GM12873 (cell line): ENCODE measurements around the gene VPS26B.

Source experiments
- CTCF ChIP-seq: IDR thresholded peaks from 2 replicates; pipeline ENCODE4 v1.5.1; 2012; ENCODE audit warnings: low read depth, mild to moderate bottlenecking, moderate library complexity, low read length, control low read depth; ENCODE audit not compliant: insufficient read depth; ENCODE audit errors: missing control alignments

Gene VPS26B

GRCh38 chr11:134223836-134224709 lies at the start of gene VPS26B, which contains the start of gene NCAPD3:
Gene VPS26B, plus strand, starts transcription at chr11:134224671. Its CDS starts 452 bp downstream, at chr11:134225123.
Gene NCAPD3, minus strand, starts transcription at chr11:134223967. Its CDS starts 41 bp downstream, at chr11:134223926.
- no peak for TF ChIP-seq CTCF

- TF ChIP-seq CTCF, result no peak
These were observed 48.2 kb upstream of the VPS26B start for GRCh38 chr11:134176284-134176683.

- no peak for TF ChIP-seq CTCF
These were observed 46.3 kb upstream of the VPS26B start for GRCh38 chr11:134178032-134178674.

- TF ChIP-seq CTCF, result no peak
These were observed 42.8 kb upstream of the VPS26B start for GRCh38 chr11:134181707-134182106.

GRCh38 chr11:134196756-134197155 lies 27.7 kb upstream of the VPS26B start:
- TF ChIP-seq CTCF, result no peak

- TF ChIP-seq CTCF, result no peak
These were observed 24.9 kb upstream of the VPS26B start for GRCh38 chr11:134199531-134199930.

- no peak for TF ChIP-seq CTCF
These were observed 23.8 kb upstream of the VPS26B start for GRCh38 chr11:134200688-134201087.
